HG03378 (cell line): Measurements from ENCODE around the gene MYO18A.

Experiments
- ATAC-seq: cut with Tn5 transposase; IDR thresholded peaks from one replicate; pipeline ENCODE4 v1.9.1; 2021; ENCODE audit warnings: mild to moderate bottlenecking, moderate library complexity; ENCODE audit not compliant: unreplicated experiment

MYO18A gene

DNA sequence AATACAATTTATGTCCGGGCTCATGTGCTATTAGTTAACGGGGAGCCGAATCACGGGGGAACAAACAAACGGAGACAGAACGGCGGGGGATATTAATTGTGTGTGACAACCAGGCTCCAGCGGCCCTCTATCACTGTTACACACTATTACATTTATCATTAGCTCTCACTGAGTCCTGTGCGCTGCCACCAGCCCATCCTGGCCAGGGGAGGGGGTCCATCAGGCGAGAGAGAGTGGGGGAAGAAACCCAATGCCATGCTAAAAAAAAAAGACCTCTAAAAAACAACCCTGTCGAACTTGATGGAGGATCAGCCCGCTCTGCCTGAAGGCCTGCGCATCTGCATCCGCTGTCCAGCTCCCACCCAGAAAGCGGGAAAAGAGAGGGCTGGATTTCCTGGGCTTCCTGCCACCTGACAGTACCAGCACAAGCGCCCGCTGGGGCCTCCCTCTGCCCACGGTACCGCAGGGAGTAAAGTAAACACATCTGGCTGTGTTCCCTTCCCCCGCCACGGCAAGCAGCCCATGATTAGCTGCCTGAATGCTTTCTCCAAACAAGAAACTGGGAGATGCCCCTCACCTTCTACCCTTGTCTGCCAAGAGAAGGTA is 95.6 kb downstream of the MYO18A start:
- no peak for ATAC-seq

DNA sequence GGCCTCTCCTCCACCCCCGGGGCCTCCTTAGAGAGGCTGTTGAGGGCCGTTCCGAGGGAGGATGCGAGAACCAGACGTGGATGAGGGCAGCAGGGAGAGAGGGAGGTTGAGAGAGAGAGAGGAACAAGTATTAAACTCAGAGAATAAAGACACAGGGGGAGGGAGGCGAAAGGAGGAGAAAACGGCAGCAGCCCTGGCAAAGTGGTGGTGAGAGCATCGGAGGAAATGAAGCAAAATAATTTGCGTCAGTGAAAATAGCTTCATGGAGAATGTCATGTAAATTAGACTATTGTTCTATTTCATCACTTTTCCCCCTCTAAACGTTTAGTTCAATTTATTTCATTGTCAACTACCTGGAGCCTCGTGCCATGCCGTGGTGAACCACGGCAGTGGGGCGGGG is 99.2 kb downstream of the MYO18A start:
- ATAC-seq, result no peak

DNA sequence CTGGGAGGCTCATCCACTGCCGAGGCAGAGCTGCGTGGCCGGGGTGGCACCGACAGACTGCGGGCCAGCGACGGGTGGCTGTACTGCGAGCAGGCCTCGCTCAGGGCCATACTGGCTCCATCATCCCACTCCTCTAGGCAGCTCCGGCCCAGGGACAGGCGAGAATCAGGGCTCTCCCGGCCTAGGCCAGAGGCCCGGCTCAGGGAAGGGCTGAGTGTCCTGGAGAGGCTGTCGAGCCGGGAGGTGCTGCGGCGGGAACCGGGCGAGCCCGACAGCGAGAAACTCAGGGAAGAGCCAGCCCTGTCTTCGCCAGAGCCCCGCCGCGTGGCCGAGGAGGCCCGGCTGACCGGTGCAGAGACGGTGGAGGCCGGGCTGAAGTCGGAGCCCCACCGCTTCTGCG is 99.9 kb downstream of the MYO18A start:
- no peak for ATAC-seq

DNA sequence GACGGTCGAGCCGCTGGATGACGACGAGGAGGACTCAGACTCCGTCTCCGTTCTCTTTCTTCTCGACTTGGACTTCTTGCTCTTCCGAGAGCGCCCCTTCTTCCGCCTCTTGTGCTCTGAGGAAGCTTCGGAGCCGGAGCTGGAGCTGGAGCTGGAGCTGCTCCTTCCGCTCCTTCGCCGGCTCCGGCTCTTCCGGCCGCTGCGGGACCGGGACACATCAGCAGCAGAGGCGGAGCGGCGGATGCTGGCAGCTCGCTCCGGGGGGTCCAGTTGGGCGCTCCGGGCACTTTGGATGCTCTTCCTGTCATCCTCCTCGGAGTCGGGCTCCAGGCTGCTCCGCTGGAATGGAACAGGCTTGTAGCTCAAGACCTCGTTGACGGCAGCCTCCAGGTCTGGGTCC is 100.3 kb downstream of the MYO18A start:
- ATAC-seq, result no peak

DNA sequence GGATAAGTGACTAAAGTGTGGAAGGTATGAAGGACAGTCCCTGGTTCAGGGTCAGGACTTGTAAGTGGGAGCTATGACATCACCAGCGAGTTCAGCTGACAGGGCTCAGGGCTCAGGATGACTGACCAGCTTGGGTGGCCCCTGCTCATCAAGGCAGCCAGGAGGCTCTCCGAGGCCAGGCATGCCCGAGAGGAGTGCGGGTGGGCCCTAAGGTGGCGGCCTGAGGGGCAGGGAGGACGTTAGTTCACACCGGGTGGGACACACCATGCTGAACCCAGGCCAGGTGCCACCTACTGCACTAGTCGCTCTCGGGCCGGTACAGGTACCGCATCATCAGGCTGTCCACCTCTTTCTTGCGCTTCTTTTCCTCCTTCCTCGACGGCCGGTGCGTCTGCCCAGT is 100.8 kb downstream of the MYO18A start:
- no peak for ATAC-seq

DNA sequence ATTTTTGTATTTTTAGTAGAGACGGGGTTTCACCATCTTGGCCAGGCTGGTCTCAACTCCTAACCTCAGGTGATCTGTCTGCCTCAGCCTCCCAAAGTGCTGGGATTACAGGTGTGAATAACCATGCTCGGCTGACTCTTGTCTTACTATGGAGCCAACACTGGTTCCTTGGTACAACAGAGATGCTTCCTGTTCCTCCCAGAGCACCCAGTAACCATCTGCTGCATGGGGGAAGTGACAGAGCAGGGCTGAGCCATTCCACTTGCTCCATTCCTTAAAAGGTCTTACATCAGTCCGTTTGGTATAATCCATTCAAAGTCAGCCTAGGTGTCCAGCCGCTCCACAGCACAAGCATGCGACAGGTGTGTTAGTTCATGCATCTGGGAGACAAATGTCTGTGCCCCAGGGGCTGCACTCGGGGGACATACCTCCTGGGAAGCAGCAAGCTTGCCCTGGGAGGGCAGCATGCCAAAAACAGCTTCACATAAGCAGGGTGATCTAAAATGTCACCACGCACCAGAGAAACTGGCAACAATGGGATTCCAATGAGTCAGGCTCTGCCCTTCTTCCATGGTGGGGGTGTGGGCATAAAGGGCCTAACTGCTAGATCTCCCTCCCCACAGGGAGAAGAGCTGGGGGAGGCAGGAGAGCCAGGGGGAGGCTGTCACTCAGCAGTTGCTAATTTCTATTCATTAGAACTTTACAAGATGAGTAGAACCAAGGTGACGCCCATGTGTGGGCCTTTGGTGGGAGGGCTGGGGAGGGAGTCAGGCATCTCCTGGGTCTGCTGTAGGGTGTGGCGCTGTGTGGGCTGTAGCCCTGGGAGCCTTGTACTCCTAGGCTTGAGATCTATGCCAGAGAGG is 101.8 kb downstream of the MYO18A start:
- ATAC-seq, result no peak

DNA sequence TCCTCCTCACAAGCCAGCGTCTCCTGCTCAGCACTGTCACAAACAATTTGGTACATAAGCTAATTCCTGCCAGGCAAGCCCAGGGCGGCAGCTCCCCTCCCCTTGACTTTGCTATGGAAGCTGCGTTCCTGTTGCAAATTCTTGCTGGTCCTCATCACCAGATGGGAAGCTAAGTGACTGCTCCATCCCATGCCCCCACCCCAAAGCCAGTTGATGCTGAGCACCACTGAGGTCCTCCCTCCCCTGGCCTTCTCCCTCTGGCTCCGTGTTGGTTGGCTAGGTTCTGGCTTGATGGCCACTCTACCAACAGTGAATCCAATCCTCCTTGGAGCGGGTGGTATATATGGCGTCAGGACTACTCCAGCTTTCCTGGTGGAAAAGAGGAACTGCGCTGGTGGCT is 102.9 kb downstream of the MYO18A start:
- ATAC-seq, result no peak

DNA sequence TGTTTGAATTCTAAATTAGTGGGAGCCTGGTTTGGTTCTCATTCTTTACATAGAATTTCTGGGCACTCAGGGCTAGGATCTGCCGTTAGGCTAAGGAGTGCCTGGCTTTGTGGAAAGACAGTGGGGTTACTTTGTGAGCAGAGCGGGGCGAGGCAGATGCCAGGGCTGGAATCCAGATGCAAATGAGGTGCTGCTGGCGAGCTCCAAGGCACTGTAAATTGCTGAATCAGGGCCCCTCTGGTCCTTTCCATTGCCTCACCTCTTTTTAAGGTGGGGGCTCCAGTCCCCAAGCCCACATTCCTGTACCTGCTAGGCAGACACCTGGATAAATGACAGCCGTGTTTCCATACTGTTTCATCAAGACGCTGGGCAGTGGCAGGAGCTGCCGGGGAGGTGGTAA is 103.5 kb downstream of the MYO18A start:
- ATAC-seq, result no peak

DNA sequence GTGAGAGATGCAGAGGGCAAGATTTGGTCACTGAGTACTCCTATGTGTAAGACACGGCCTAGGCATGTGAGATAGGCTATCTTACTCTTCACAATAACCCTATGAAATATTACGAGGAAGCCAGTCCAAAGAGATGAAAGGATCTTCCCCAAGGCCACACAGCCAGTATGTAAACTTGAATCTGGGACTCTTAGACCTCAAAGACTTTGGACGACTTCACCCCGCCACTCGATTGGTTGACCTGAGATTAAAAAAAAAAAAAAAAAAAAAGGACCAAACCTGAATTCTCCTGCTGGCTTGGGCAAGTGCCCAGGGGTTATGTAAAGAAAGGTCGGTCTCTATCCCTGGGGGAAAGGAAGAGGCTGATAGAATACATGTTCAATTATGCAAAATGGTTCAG is 104.1 kb downstream of the MYO18A start:
- ATAC-seq, result no peak

DNA sequence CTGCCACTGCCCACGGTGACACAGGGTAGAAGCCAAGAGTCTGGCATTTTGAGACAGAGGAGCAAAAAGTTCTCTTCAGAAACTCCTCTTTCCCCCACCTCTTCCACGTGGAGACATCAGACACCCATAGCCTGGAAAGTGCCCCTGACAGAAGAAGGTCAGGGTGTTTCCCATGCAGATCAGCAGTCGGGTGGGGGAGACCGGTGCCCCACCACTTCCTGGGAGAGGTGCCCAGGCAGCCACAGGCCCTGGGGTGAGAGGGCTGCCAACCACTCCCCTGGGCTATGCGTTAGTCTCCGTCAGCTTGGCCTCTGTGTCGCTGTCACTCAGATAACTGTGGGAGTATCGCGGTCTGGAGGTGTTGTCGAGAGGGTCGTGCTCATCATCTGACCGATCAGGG is 105.7 kb downstream of the MYO18A start:
- no peak for ATAC-seq

DNA sequence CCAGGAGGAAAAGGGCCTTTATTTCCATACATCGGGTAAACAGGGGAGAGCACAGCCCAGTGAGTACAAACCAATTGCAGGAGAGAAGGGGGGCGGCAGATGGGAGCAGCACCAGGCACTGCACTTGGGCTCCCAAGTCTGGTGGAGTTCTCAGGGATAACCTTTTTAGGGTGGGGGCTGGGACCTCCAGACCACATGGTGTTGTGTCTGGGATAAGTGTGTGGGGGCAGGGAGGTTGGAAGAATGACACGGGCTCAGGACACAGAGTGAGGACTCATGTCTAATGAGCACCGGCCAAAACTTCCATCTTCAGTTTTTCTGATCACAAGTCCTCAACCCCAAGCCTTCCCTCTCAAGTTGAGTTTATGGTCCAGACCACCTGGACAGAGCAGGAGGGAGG is 106.7 kb downstream of the MYO18A start:
- no peak for ATAC-seq

DNA sequence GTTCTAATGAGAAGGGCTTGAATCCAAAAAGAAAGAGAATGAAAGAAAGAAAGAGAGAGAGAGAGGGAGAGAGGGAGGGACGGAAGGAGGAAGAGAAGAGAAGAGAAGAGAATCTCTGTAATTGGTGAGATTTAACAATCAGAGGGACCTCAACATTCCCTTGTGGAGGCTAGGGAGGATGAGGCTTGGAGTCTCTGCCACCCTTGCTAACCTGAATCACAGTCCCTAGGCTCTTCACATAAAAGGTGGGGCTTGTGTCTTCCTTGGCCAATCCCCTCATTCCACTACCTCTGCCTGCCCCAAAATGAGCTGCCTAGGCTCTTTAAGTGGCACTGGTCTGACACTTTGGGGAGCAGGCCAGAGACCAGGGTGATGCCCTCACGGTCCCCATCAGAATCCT is 107.2 kb downstream of the MYO18A start:
- no peak for ATAC-seq

DNA sequence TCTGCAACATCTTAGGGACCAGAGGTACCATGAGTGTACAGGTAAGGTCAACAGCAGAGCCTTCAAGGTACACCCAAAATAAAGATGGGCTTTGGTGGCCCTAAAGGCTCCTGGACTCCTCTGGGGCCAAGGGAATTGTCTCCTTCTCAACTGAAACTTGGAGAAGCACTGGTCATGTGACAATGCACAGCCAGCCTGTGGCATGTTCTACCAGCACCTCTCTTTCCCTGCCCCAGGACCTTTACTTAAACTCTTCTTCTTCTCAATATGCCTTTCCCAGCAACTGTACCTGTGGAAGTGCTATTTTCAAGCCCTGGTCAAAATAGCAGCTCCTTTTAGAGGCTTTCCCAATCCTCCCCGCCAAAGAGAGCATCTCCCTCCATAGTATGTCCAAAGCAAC is 108.9 kb downstream of the MYO18A start:
- ATAC-seq, result no peak

DNA sequence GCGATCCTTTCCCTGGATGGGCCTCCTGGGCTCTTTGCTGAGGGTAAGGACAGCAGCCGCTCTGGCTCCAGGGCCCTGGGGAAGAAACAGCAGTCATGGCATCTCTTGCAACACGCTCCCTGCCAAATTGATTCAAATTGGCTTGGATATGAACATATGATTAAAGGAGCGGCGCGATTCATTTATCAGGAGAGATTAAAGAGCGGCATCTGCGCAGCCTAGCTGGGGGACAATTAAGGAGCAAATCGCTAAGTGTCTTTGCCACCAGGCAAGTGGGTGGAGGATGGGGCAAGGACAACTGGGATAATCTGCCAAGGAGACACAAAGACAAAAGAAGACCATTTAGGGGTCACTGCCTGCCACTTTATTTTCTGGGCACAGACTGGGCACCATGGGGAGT is 109.4 kb downstream of the MYO18A start:
- no peak for ATAC-seq

DNA sequence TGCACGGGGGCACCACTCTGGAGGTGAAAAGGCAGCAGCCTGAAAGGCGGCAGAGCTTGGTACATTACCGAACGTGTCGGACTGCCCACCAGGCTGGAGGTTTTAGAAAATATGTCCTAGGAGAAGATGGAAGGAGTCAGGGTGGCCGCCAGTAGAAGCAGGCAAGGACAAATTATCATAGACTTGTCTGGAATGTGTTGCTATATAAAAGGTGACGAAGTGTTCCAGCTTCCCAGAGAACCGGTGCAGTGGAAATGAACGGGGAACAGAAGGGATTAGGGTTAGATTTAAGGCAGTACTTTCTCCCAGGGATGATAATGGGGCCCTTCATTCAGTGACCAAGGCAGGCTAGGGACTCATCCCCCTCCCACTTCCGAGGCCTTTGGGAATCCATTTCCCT is 109.9 kb downstream of the MYO18A start:
- no peak for ATAC-seq

DNA sequence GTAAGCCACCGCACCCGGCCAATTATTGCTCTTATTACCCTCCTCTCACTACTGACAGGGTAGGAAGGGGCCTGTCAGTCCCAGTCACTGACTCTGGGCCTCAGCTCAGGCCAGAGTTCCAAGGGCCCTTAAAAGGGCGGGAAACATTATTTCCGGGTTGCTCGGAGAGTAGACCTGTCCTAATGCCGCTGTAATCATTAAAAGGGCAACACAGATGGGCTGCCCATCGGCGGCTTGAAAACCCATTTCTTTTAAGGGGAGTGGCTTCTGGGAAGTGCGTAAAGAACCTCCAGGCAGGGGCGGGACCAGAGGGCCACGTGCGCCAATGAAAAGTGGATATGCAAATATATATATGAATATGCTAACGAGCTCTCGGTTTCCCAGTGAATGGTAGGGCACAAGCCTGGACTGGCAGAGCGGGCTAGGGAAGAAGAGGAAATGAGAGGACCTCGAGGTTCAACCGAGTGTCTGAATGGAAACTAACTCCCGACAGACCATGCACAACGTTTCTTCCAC is 110.6 kb downstream of the MYO18A start:
- ATAC-seq, result no peak

DNA sequence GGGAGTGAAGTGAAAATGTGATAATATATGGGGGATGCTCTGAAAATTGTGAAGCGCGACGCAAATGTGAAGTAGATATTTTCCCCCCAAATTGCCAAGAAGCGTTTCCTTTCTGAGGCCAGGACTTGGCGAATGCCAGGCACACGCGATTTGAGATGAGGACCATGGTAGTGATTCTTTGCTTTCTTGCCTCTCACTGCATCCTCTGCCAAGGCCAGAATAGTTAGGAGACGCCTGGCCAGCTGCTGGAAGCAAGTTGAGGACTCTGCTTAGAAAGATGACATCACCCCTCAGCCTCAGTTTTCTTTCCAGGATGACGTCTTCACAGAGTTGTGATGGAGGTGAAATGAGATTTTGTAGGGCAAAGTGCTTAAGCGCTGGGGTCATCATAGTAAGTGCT is 111.4 kb downstream of the MYO18A start:
- no peak for ATAC-seq

DNA sequence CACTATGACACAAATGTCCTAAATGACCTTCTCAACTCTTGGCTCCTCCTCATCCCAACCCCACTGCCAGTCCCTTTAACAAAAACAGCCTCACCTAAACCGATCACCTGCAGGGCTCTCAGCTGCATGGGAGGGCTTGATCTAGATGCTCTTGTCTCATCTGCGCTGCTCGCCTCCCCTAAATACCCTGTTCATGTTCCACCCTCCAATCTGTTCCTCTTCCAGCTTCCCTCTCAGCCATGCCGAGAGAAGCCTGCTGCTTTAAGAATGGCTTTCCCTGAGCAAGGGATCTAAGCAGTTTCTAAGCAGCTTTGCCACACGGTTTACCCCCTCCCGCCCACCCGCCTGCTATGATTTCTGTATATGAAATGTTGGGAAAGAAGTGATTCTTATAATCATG is 113.6 kb downstream of the MYO18A start:
- no peak for ATAC-seq

DNA sequence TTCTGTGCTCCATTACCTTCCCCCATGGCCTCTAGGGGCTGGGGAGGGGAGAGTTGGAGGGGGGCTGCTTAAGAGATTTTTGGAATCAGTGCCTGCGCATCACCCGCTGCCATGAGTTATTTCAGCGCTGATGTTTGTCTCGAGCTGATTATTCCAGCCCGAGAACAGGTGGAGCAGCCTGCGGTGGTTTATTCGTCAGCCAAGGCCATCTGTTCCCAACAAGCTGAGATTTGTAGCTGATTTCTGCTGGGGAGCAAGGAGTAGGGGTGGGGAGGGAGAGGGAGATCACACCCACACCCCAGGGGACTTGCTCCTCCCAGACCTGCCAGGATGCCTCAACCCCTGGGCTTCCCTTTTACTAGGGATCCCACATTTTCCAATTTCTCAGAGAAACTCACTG is 114.2 kb downstream of the MYO18A start:
- ATAC-seq, result no peak

DNA sequence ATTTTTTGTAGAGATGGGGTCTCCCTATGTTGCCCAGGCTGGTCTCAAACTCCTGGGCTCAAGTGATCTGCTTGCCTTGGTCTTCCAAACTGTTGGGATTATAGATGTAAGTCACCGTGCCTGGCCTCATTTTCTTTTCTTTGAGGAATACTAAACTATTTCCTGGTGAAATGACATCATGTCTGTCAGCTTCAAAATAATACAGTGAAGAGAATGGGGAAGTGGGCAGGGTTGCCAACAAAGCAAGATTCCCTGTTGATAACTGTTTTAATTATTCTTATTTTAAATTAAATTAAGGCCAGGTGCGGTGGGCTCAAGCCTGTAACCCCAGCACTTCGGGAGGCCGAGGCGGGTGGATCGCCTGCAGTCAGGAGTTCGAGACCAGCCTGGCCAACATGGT is 116.2 kb downstream of the MYO18A start:
- ATAC-seq, result no peak

DNA sequence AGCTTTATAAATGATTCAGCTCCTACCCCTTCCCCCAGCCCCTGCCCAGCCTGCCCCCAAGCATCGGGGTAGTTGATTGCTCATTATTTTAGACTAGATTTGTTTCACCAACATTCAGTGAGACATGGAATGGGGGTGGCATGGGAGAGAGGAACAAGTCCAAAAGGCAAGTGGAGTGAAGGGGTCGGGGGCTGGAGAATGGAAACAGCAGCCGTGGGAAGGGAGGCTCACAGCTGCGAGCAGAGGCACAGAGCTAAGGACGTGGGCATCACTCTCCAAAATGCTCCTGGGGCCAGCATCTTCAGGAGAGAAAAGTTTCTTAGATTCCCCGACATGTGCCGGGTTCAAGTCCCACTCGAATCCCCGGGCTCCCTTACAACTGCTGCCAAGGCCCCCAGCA is 118.0 kb downstream of the MYO18A start:
- ATAC-seq, result no peak

DNA sequence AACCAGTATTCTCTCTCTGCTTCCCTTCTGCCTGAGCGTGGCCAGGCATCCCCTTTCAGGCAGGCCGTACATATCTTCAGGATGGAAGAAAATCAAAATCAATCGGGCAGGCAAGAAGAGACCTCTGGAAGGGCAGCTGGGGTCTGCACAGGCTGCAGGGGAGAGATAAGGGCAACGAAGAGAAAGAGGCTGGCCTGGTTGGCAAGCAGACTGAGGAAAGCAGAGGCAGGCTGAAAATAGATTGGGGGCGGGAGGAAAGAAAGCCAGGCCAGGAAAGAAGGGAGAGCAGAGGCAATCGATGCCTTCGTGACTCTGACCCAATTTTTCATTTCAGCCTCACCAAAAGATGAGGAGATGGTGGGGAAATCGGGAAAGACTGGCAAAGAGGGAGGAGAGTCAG is 119.2 kb downstream of the MYO18A start:
- ATAC-seq, result no peak

DNA sequence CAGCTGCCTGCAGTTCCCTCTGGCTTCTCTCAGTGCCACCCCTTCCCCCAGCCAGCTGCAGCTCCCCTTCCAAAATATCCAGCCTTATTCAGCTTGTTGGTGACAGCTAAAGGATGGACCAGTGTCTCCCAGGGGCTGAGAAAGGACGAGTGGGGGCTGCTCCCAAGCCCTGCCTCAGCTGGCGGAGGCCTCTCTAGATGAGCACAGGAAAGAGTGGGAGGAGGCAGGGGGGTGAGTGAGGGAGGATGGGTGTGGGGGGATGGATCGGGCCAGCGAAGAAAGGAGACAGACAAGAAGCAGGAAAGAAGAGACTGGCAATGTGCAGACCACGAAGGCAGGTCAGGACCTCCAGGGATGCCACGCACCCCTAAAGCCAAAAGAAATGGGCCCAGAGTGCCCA is 119.7 kb downstream of the MYO18A start:
- ATAC-seq, result no peak
